ENCODE results near the gene GOLGA3.
"Not testable (repeated sequence)": the region's sequence is repeated elsewhere in the genome, so short reads cannot be mapped to it uniquely, and the experiment has no call there.

GOLGA3 gene

DNA sequence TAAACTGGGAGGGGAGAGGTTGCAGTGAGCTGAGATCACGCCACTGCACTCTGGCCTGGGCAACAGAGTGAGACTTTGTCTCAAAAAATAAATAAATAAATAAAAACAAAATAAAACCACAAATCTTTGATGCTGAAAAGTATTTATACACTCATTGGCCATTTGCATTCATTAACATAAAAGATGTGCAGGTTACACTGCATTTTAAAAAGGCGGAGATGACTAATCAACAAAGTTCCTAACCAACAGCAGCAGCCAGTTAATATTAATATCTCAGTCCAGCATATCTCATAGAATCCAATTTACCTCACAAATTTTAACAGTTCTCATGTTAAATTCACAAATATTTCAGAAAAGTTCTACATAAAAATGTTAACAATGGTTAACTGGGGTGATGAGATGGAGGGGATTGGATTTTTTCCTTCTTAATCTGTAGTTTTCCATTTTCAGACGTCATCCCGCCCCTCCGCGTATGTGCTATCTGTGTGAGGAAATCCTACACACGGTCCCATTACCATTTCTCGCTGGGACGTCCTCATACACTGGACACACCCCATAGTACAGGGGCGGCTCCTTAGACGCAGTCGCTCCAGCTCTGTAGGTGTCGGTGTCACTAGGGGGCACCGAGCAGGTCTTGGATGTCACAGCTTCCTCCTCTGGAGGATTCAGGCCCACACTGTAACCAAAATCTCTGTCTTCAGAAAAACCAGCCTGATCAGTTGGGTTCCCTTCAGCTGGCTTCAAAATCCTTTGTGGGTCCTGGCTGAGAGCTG is 74.3 kb downstream of the GOLGA3 start:
- DNase-seq (ENCODE audit: low read depth in 2 of 2), result no peak

DNA sequence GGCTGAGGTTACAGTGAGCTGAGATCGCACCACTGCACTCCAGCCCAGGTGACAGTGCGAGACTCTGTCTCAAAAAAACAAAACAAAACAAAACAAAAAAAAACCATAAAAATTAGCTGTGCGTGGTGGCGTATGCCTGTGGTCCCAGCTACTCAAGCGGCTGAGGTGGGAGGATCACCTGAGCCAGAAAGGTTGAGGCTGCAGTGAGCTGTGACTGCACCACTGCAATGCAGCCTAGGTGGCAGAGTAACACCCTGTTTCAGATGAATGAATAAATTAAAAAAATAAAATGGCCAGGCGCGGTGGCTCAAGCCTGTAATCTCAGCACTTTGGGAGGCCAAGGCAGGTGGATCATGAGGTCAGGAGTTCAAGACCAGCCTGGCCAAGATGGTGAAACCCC is 75.0 kb downstream of the GOLGA3 start:
- not testable (repeated sequence) for DNase-seq (ENCODE audit: low read depth in 2 of 2)

DNA sequence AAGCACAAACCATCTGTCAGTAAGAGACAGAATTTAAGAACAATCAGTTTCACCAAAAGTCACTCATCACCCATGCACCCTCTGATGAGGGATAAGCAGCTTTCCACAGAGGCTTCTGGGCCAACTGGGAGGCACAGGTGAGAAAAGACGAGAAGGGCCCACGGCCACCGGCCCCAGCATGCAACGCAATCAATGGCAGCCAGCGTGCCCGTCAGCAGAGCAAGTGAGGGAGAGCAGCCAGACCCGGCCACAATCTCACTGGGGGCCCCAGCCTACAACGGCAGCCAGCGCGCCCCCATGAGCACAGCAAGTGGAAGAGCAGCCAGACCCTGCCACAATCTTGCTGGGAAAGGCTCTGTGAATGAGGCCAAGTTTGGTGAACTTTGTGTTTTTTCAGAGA is 80.3 kb downstream of the GOLGA3 start:
- no peak for DNase-seq (ENCODE audit: low read depth in 2 of 2)

DNA sequence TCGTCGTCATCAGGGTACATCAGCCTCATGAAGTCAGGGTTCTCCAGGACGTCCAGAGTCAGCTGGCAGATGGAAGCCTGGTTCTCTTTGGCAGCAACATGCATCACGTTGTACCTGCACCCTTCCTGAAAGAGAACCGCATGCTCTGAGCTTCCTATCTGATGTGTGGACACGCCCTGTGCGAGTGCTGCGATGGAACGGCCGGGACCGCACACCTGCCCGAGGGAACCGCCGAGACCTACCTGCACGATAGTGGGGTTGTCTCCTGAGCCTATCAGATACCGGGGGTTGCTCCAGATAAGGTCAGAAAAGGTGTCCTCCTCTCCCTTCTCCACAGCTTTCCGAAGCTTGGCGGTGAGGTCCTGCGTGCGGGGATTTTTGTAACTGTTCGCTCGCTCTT is 80.8 kb downstream of the GOLGA3 start:
- no peak for DNase-seq (ENCODE audit: low read depth in 2 of 2)

DNA sequence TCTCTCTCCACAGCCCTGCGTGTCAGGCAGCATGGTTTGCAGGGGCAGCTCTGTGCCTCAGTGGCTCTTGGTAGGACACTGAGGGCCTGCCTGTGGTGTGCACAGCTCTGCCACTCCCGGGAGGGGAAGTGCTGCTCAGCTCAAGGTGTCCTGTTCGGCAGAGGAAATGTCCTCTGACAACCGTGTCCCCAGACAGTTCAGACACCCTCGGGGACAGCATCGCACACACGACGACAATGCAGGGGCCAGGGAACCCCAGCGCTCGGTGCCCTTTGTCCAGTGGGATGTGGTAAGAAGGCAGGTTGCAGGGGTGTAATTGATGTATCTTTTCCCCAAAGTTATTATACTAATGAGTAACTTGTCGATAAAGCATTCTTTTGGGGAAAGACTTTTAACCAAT is 81.3 kb downstream of the GOLGA3 start:
- no peak for DNase-seq (ENCODE audit: low read depth in 2 of 2)

DNA sequence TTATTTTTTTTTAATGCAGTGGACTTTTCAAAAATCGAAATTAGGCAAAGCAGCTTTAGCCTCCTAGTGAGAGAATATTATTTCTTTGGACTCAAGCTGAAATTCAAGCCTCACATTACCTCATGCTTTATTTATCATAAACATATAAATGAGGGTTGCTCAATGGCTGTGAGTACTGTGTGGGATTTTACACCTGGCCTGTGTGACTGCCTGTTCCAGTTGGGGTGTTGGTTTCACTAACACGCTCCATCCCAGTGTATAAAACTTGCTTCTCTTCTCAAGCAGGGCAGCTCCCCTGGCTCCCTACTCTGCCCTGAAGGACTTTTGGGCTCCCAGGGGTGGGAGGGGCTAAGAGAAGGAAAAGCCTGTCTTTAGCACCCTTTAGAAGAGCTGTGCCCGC is 82.1 kb downstream of the GOLGA3 start:
- DNase-seq (ENCODE audit: low read depth in 2 of 2), result no peak

DNA sequence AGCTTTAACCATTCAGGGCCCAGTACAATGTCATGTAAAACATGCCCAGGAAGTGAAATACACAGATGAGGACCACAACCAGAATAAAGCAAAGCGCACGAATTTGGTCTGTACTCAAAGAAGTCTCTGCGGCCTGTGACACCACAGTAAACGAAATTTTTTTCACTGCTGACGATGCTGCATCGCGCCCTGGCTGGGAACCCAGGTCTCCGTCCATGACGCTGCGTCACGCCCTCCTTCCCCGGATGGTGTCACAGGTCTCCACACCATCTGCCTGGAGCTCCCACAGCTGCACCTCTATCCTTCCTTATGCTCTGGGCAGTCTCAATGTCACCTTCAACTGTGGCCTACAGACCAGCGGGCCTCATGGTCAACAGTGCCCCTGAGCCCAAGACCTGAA is 84.8 kb downstream of the GOLGA3 start:
- no peak for DNase-seq (ENCODE audit: low read depth in 2 of 2)

DNA sequence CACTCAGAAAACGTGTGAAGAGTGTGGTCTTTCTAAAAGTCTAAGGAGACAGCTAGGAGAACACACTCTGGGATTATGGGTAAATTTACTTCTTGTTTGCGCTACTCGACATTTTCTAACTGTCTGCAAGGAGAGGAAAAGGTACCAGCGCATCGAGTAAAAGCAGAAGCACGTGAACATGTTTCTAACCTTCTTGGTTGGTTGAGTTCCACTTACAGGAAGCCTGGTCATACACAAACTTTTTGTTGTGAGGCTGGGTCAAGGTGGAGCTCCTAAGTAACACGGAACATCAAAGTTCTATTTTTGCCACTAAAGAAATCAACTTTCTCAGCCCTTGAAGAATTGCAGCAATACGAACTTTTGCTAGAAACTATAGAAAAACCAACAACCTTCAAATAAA is 87.0 kb downstream of the GOLGA3 start:
- DNase-seq (ENCODE audit: low read depth in 2 of 2), result no peak

DNA sequence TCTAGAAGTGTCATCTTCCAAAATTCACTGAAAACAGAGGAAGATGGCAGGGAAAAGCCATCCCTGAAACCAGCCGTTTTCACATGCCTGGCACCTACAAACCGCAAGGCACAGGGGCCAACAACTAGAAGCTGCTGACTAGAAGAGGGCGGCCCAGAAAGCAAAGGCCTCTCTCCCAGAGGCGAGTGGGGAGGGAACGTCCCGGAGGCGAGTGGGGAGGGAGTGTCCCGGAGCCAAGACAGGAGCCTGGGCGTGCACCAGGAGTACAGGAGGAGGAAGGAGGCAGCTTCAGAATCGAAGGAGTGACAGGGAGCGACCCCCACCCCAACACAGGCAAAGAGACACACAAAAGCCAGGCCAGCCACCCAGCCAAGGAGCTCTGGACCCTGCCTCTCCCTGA is 88.0 kb downstream of the GOLGA3 start:
- DNase-seq (ENCODE audit: low read depth in 2 of 2), result no peak

DNA sequence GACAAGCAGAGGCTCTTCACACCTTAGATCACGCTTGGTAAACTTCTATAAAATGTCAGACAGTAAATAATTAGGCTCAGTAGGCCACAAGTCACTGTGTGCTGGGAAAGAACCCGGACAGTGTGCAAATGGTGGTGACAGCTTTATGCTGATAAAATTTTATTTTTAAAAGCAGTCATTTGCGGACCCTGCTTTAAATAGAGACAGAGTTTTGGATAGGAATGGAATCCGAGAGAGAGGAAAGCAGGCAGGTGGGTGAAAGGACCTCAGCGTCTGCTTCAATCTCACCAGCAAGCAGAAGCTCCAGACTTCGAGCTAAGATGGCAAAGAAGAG is 88.4 kb downstream of the GOLGA3 start:
- DNase-seq (ENCODE audit: low read depth in 2 of 2), result no peak

DNA sequence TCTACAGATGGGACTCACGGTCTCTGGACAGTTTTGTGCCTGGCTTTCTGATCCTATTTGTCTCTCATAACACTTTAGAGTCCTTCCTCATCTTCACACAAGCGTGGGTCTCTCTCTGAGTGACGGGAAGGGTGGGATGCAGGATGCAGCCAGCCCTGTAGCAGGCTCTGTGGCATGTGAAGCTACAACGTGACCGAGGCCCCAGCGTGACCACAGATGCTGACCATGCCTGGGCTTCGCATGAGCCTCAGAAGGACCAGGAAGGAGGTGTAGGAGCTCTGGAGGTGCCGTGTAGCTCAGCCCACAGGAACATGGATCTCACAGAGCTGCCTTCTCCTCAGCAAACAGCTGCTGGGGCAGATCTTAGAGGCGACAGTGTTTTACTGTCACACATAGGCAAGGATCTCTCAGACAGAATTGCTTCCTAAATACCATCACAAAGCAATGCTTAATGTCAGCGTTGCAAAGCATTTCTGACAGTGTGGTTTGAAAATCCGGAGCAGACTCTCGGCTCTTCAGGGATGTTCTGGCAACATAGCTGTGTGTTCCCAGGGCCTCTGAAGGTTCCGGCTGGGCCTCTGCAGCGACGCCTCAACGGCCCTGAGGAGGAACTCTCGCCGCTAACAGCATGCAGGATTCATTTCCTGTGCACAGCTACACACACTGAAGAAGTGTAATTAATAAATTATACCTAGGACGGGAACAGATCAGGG is 88.9 kb downstream of the GOLGA3 start:
- DNase-seq (ENCODE audit: low read depth in 2 of 2), result no peak

DNA sequence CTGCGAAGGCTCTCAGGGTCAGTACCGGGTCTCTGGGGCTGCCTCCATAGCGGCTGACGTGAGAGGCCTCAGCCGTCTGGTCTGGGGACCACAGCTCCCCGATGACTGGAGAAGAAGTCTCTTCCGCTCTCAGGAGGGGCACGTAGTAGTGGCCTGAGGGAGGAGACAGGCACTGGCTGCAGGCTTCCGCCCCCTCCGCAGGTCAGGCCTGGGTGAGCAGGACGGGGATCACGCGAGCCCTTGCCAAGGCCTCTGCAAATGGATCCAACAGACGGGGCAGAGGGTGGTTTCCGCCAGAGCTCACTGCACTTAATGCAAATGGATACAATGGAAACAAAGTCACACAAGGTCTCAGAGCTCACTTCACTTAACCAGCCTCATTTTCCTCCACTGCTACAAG is 91.8 kb downstream of the GOLGA3 start:
- DNase-seq (ENCODE audit: low read depth in 2 of 2), result no peak

DNA sequence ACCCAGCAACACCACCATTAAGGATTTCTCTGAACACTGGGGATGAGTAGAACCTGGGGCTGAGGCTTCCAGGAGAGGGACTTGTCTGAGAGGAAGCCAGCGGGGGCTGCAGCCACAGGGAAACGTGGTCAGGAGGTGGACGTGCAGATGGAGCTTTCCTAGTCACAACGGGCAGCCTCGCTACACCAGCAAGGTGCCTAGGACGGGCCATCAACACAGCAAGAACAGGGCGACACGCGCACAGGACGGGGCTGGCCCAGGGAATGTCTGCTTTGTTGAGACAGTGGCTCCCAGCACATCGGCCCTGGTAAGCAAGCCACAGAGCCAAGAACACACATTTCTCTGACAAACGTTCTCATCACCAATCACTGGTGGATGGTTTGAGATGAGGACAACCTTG is 92.3 kb downstream of the GOLGA3 start:
- DNase-seq (ENCODE audit: low read depth in 2 of 2), result no peak

DNA sequence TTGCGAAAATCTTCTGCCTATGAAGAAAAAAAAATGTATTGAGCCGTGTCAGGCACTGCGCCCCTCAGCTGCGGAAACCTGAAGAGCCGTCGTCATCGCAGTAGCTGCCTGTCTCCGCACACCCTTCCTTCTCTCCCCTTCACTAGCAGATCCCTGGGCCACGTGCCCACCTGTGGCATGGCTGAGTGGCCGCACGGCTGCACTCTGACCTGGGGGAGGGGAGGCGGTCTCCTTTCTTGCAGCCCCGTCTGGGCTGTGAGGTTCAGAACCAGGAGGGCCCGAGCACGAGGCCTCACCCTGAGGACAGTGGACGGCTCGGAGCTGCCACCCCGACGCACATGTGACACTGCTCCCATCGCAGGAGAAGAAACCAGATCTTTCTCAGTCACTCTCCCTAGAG is 93.2 kb downstream of the GOLGA3 start:
- DNase-seq (ENCODE audit: low read depth in 2 of 2), result no peak

DNA sequence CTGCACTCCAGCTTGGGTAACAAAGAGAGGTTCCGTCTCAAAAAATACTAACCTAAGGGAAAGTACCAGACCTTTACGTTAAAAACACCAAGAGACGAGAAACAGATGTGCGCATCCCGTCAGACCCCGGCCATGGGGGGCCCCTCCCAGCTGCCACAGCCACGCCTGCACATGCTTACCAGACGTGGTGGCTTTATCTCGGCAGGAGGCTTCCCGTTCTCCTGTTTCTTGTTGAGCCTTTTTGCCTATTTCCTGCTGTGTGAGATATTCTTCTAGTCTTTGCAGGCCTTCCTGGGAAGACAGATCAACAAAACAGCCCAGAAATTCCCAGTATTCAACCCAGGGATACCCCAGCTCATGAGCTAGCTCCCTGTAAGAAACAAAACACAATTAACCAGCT is 94.5 kb downstream of the GOLGA3 start:
- no peak for DNase-seq (ENCODE audit: low read depth in 2 of 2)

DNA sequence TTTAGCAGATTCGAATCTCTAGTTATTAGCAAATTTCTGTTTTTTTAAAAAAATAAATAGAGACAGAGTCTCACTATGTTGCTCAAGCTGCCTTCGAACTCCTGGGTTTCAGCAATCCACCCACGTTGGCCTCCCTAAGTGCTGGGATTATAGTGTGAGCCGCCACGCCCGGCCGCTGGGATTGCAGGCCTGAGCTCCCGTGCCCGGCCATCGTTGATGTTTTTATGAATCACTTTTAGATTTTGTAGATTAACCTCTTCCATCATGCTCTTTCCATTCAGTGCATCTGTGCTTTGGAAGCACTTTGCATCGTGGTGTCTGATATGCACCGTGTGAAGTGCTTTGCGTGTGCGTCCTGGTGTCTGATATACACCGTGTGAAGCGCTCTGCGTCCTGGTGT is 97.1 kb downstream of the GOLGA3 start:
- no peak for DNase-seq (ENCODE audit: low read depth in 2 of 2)

DNA sequence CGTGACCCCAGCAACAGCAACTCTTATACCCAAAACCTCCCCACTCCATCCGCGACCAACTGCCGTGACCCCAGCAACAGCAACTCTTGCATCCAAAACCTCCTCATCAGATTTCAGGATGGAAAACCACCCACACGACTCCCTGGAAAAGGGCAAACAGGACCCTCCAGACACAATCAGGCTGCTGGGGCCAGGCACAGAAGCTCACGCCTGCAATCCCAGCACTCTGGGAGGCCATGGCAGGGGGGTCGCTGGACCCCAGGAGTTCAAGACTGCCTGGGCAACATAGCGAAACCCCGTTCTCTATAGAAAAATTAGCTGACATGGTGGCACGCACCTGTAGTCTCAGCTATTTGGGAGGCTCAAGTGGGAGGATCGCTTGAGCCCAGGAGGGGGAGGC is 98.3 kb downstream of the GOLGA3 start:
- DNase-seq (ENCODE audit: low read depth in 2 of 2), result no peak

DNA sequence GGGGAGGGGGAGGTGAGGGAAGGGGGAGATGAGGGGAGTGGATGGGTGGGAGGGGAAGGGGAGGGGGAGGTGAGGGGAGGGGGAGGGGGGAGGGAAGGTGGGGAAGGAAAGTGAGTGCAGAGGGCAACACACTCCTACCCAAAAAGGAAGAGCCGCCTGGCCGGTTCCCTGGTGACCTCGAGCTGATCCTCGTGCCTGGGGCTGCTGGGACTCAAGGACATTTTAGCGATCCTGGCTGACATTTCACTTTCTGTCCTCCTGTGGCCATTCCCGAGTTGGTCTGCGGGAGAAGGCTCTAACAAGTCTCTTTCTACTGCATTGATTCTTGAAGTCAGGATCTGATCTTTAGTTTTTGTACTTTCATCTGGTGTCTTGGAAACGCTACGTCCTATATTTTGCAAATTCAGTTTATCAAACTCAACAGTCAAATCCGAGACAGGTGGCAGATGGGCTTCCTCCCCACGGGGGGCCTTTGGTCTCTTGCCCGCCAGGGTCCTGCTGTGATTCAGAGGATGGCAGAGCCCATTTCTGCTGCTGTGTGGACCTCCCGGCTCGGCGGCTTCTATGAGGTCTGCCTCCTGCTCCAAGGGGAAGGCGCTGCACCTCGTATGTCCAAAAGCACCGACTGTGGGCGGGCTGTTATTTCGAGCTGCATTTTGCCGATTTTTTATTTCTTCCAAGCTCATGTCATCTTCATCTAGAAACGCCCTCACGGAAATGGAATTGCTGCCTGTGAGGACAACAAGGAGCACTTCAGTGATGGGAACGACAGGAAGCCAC is 98.9 kb downstream of the GOLGA3 start:
- DNase-seq (ENCODE audit: low read depth in 2 of 2), result no peak

DNA sequence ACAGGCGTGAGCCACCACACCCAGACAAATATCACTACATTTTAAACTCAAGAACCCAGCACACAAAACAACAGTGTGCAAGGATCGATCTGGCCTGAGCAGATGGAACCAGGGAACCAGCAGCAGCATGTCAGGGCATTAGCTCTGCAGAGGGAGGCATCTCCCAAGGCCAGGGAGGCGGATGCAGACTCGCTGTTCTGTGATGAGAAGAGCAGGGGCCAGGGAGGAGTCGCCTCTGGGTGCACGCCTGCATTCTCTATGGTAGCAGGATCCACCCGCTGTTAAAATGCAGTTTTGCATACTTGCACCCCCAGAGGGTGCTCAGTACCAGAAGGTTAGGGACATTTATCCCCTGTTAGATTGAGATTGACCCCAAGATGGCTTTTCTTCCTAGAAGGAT is 100.2 kb downstream of the GOLGA3 start:
- no peak for DNase-seq (ENCODE audit: low read depth in 2 of 2)

DNA sequence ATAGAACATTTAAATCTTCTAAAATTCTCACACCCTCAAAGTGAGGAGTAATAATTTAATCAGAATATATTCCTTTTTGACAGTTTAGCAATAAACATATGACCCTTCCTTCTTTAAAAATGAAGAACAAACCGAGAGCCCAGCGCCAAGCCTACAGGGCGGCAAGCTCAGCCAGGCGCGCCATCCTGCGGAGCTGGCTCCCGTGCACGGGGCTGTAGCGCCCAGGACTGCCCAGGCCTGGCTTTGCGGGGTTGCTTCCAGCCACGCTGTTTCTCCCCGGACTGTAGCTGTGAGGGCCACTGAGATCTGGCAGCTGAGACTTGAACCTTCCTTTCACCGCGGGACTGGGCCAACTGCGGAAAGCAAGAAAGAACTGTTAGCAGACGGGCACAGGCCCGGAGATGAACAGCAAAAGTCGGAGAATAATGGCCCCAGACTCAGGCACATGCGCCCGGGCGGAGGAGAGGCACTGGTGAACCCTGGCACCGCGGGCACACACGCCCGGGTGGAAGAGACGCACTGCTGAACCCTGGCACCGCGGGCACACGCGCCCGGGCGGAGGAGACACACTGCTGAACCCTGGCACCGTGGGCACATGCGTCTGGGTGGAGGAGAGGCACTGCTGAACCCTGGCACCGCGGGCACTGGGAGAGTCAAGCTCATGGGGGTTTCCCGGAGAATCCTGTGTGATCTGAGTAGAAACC is 101.4 kb downstream of the GOLGA3 start:
- DNase-seq (ENCODE audit: low read depth in 2 of 2), result no peak

DNA sequence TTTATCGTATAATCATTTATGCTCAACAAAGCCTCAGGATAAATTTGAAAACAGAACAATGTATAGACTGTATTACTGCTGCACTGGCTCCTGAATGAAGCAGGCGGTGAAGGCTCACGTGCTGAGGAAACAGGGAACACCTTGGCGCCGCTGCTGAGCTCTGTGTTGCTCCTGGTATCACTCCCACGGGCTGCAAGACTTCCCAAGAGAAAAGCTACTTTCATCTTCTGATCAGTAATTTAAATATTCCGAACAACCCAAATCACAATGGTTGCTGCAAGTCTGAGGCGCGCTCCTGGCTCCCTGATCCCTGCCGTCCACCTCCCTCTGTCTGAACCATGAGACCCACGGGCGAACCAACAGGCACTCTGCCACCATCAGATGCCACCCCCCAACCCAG is 102.3 kb downstream of the GOLGA3 start:
- no peak for DNase-seq (ENCODE audit: low read depth in 2 of 2)

DNA sequence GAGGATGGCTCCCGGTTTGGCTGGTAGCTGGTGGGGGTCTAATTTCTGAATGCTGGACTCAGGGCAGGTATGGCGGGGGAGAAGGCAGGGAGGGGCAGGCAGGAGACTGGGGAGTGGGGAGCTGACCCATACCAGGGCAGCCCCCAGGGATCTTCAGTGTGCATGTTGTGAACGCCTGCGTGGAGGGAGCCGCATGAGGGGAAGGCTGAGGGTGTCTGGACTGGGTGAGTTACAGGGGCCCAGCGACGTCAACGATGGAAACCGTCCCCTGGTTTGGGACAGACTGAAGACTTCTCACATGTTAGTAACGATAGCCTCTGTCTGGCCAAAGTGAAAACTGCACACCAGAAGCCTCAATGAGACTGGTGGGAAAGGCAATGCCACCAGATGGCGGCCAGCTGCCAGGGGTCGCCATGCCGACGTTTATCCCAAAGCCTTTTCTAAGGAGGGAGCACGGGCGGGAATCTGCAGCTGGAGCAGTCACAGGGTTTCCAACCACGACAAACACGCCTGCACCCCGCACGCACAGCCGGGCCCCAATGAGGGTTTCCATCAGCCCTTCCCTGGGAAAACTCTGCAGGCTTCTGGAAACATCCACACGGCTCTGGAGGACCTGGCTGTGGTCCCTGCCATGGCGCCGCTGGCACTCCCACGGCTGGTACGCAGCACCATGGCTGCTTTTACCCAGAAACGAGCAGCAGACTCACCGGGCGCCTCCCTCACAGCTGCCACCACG is 104.0 kb downstream of the GOLGA3 start:
- no peak for DNase-seq (ENCODE audit: low read depth in 2 of 2)

Data from stimulated activated CD4-positive, alpha-beta T cell treated with anti-CD3 and anti-CD28 coated beads, Interleukin-1b, Interleukin-23, amount 100 ng/mL, for 4 hours (primary cell).